ENCODE measurements around the gene SLC18A3.

Gene SLC18A3

DNA sequence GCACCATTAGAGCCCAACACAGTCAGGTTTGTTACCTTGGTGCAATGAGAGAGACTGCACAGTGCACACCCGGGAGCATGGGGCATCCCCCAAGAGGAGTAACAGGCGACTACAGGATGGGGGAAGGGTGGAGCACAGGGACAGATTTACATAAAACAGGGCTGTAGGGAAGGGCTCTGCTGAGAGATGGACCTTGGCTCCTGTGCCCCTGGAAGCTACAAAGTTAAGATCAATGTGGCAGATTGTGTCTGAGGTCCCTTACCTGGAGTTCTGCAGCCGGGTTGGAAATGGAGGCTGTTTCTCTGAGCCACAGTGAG, 13.7 kb upstream of the SLC18A3 start:
- DNase-seq (ENCODE audit: low read depth): no peak

DNA sequence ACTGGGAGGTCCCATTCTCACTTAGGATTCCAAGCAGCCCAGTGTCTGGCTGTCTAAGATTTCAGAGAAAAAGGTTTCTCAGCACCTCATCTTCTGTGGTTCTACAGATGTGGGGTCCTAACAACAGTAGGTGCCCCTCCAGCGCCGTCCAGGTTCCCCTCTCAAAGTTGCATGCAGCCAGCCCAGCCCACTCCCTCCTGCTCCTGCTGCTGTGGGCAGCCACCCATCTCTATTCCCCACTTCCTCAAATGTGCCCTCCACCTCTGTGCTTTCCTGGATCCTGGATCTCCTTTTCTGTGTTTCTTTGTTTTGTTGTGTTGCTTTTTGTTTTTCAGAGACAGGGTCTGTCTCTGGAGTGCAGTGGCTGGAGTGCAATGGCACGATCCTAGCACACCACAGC, 13.3 kb upstream of the SLC18A3 start:
- no peak for DNase-seq (ENCODE audit: low read depth)

DNA sequence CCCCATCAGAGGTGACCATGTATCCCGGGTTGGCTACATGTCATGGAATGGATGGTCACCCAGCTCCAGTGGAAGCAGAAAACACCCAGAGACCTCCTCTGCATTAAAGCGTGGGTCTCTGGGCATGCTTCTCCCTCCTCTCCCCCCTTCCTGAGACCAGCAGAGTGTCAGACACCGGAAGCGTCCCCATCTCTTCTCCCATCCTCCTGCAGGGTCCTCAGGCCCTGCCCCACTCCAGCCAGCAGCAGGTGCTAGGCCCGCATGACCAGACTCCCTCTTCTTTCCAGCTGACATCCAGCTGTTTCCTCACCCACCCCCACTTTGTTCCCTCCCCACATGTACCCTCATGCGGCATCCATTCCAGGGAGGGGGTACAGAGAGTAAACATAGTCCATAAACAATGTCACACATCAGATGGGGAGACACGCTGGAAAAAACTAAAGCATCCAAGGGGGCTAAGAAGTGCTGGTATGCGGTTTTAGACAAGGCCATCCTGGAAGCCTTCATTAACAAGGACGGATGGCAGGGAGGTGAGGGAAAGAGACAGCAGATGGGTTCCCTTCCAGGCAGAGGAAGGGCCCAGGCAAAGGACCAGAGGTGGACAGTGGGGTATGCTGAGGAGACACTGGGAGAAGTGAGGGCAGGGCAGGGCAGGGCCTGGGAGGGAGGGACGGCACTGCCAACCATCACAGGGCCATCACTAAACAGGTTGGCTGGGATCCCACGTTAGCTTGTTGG, 12.5 kb upstream of the SLC18A3 start:
- DNase-seq (ENCODE audit: low read depth): no peak

DNA sequence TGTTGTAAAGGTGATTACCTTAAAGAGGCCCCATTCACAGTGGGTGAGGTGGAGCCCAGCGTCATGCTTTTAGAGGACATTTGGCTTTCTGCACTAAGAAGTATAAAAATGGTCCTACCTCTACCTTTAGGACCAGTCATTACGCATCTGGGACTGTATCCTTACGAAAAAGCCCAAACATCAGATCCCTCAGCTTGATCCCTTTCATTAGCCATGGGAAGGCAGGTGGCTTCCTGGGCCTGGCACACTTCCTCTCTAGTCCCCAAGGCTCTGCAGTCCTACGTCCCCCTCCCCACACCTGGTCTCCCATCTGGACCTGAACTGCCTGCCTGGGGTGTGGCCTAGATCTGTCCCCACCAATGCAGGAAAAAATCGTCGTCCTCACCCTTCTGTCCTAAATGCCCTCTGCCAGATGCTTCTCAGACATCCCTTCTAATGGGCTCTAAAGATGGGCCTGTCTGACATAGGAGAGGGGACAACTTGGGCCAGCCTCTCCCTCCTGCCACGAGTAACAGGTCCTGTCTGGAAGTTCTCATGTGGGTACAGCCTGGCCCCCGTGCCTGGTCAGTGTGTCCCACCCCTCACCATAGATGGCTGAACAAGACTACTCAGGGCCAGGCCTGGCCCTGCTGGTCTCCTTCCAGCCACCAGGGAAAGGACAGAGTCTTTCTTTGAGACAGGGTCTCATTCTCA, 11.8 kb upstream of the SLC18A3 start:
- no peak for DNase-seq (ENCODE audit: low read depth)

DNA sequence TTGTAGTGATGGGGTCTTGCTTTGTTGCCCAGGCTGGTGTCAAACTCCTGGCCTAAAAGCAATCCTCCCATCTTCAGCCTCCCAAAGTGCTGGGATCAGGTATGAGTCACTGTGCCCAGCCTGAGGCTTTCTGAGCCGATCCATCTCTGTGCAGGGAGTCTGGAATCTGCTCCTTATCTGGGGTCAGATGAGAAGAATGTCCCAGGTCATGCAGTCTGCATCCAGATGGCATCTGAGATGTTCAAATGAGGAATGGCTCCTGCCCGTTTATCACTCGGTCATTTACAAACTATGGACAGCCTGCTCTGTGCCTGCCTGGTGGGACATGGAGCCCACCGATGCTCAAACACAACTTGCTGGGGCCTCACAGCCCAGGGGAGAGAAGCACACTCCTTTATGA, 11.1 kb upstream of the SLC18A3 start:
- DNase-seq (ENCODE audit: low read depth): peak; percentile 88

DNA sequence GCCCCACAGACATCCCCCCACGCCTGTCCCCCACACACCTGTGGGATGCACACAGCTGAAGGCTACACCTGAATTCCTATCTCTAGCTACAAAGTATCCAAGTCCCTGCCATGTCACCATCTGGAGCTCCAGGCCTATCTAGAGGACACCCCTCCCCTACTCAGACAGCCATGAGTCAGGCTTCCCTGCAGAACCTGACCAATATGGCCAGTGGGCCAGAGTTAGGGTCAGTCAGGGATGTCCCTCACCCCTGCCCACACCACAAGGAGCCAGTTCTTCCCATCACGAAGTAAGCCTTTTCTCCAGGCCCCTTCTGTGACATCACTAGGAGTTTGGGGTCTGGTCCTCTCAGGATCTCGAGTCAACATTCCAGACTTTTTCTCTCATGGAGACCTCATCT, 10.6 kb upstream of the SLC18A3 start:
- no peak for DNase-seq (ENCODE audit: low read depth)

DNA sequence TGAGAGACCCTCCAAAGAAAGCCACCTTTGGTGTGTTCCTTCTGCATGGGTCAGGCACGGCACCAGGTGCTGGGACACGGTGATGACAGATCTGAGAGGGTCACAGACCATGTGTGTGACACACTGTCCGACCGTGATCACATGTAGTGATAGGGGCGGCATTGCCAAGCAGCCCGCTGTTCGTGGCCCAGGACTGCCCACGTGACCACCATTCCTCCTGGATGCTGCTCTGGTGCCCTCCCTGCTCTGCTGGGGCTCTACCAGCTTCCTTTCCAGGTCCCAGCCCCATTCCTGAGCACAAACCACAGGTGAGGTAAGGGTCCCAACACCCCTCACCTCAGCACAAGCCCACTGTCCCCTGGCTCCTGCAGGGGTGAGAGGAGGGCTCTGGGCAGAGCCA, 10.1 kb upstream of the SLC18A3 start:
- DNase-seq (ENCODE audit: low read depth): no peak

DNA sequence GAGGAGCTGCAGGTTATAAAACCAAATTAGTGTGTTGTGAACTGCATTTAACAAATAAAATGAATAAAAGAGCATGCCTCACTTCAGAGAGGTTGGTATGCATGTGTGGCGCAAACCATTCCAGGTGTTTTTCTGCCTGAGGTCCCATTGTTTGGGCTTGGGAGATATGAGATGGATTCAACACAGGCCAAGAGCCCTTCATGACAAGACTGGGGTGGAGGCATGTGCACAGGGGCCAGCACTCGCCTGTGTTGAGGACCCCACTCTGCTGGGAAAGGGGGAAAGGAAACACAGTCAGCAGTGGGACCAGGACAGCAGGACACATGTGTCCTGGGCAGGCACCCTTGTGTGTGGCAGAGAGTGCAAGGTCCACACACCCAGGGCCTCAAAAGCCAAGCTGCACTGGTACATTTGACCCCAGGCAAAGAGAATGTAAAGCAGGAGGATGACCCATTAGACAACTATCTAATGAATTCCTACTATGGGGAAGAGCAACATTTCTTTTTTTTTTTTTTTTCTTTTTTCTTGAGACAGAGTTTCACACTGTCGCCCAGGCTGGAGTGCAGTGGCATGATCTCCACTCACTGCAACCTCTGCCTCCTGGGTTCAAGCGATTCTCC, 9.2 kb upstream of the SLC18A3 start:
- DNase-seq (ENCODE audit: low read depth): peak; percentile 79

DNA sequence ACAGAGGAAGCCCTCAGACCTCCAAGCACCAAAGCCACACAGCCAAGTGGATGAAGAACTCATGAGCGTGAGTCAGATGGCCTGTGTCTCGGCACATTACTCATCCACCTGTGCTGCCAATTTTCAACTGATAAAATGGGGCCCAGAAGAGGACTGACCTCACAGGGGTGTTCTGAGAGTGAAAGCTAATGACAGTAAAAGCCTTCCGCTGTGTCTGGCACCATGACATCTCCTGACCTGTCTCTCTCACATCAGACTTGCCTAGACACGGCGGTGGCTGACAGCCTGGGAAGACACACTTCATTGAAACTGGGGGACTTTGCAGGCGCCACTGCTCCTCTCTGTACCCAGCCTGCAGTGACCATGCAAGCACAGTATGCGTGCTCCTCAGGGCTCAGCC, 8.3 kb upstream of the SLC18A3 start:
- DNase-seq (ENCODE audit: low read depth): peak; percentile 54

DNA sequence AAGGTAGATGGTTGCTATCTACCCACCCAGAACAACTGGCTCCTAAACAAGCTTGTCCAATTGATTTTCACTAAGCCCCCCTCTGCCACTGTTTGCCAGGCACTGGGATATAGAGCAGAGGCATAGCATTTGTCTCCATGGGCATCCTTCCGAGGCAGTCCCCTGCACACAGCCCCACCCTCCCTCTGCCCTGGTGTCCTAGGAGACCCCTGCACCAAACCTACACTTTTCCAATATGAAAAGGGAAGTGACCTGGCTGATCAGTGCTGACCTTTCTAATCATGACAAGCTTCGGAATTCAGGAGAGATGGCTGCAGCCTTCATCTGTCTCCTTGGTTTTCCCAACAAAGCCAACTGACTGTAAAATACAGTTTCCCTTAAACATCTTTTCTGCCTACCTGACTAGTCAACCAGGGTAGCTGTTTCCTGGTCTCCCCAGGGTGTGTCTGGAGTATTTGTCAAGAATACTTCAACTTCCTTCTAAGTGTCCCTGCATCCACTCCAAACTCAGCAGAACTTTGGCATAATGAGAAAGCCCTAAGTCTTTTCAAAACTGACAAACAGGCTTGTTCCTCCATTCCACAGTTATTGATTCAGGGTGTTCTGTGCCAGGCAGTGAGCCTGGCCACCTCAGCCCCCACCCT, 7.6 kb upstream of the SLC18A3 start:
- no peak for DNase-seq (ENCODE audit: low read depth)

DNA sequence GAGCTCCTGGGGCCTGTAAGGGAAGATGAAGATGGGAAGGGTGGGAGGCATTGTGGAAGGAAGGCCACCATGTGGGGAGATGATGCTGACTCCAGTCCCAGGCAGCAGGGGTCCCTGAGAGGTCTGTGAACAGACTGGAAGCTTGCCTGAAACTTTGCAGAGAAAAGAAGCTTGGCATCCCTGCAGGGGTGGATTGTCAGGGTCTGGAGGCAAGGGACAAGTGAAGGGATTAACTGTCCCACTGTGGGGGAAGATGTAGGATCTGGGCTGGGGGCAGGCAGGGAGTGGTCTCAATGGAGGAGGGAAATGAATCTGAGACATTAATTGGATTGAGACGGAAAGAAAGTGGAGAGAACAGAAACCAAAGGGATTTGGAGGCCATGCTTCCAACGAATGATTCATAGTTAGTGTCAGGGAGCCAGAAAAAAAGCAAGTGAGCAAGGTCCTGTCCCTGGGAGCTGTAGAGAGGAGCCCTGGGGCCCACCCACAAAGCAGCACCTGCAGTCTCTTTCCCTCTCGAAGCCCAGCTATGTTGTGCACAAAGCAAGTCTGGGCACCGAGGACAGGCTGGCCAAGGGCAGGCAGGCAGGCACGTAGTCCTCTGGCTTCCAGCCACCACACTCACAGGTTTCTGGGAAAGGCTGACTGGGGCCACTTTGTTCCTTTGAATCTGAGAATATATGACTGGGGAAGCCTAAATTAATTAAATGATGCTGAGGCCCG, 4.7 kb upstream of the SLC18A3 start:
- no peak for DNase-seq (ENCODE audit: low read depth)

DNA sequence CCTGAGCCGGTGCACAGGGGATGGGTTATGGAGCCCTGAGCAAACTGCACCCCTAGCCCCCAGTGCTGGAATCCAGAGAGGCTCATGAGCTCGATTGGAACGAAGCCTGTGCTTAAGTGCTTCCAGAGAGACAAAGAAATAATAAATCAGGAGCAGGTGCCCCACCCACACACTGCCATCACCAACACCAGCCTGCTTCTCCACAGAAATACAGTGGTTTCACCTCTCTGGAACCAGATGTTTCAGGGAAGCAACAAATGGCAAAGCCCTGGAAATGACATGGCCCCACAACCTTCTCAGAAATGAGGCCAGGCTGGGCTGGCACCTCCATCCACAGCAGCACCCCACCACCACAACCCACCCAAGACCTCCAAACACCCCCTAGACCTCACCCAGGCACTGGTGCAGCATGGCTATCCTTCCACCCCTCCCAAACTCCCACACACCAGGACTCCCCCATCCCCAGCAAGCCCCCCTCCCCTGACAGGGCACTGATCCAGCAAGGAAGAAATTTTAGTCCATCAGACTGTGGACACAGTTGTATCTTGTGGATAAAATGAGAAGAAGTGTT, 4.1 kb upstream of the SLC18A3 start:
- no peak for DNase-seq (ENCODE audit: low read depth)

DNA sequence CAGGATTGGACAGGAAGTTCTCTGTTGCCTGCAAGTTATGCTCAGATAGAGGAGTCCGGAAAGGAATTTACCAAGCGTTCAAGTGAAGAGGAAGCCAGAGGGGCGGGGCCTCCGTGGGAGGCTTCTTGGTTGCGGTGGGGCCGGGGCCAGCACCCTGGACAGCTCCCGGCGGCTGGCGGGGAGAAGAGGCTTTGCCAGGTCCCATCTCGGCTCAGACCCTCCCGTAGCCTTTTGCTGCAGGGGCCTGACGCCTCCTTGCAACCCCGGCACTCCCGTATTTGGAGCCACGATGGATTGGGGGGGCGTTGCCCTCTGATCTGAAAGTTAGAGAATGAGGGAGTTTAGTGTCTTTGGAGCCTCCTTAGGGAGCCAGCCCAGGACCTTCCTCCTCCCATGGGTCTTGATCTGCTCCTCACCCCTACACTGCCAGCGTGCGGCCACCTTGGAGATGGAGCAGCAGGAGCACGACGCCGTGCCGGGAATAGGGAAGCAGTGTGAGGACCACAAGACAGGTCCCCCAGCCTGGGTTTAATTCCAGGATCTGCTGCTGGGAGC, 3.1 kb upstream of the SLC18A3 start:
- DNase-seq (ENCODE audit: low read depth): peak; percentile 91

DNA sequence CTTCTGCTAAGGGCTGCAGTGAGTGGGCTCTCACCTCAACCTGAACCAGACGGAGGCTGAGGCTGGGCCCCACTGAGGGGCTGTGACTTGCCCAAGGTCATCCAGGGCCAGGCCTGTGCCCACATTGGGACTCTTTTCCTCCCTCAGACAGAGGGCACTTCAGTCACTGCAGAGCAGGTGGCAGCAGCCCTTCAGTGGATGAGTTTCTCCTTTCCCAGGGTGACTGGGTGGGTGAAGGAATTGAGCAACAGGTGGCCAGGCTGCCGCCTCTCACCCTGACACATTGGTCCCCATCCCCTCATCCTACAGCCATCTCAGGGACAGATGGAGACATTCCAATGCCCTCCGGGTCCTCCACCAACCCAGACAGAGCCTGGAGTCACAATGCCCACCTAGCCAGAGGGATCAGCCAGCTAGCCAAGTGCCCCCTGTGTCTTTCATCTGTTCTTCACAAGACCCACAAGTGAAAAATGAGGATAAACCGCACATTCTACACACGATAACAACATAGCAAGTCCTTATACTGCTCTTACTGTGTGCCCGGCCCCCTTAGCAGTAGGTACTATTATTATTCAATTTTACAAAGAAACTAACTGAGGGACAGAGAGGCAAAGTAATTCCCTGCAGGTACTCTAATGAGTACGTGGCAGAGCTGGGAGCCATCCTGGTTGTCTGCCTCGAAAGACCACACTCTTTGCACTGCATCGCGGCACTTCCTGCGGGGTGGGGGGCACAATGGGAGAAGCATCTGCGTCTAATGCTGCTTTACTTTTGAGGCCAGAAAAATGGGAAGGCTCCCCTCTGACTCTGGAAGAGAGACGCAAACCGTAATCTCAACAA, 1.7 kb upstream of the SLC18A3 start:
- DNase-seq (ENCODE audit: low read depth): no peak

DNA sequence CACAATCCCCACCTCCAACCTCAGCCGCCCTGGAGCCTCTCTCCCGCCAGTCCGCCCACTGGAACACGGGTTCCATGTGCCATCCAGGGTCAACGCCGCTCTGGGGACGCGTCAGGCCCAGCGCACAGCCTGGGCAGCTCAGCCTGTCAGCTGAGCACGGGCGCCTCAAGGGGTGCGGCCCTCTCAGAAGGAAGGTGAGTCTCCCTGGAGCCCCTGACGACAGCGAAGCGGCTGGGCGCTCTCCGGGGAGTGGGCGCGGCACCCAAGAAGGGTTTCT, 1.2 kb upstream of the SLC18A3 start:
- no peak for DNase-seq (ENCODE audit: low read depth)

DNA sequence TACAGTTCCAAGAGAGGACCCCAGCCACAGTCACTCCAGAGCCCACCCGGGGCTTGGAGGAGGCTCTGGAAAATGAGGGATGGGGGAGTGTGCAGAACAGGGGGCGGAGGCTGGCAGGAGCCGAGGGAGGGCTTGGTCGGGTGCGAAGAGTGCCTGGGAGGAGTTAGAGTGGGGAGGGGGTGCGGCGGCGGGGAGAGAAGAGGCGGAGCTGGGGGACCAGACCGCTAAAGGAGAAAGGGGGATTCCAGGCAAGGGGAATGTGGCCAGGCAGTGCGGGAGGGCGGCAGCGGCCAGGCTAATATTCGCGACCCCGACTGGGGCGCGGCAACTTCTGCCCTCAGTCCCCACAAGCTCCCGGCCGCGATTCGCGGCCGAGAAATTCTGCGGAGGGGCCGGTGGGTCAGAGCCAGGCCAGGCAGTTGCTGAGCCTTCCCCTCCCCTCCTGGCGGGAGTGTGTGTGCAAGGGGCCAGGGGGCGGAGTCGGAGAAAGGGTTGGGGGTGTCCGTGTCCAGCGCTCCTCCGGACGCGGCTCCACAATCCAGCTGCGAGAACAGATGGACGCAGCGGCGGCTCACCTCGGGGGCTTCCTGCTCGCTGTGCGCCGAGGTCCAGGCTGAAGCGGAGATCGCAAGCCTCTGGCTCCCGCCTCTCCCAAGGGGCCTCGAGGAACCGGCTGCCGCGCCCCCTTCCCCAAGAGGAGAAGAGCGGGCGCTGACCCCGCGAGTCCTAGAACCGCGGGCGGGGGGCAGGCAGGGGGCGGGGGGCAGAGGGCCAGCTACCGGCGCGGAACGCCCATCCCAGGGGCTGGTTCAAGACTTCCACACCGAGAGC, 612 bp upstream of the SLC18A3 start:
- no peak for DNase-seq (ENCODE audit: low read depth)

DNA sequence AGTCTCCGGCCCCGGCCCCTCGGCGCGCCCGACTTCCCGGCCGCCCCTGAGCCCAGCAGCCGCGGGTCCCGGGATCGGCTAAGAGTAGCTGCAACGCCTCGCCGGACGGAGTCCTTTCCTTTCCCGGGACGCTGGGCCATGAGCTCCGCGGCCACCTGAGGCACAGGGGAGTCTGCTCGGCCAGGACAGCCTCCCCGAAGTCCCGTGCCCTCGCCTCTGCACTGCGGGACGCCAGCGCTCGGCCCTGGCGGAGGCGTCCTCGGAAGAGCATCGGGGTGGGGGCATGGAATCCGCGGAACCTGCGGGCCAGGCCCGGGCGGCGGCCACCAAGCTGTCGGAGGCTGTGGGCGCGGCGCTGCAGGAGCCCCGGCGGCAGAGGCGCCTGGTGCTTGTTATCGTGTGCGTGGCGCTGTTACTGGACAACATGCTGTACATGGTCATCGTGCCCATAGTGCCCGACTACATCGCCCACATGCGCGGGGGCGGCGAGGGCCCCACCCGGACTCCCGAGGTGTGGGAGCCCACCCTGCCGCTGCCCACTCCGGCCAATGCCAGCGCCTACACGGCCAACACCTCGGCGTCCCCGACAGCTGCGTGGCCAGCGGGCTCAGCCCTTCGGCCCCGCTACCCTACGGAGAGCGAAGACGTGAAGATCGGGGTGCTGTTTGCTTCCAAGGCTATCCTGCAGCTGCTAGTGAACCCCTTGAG, 502 bp downstream of the SLC18A3 start:
- no peak for DNase-seq (ENCODE audit: low read depth)

DNA sequence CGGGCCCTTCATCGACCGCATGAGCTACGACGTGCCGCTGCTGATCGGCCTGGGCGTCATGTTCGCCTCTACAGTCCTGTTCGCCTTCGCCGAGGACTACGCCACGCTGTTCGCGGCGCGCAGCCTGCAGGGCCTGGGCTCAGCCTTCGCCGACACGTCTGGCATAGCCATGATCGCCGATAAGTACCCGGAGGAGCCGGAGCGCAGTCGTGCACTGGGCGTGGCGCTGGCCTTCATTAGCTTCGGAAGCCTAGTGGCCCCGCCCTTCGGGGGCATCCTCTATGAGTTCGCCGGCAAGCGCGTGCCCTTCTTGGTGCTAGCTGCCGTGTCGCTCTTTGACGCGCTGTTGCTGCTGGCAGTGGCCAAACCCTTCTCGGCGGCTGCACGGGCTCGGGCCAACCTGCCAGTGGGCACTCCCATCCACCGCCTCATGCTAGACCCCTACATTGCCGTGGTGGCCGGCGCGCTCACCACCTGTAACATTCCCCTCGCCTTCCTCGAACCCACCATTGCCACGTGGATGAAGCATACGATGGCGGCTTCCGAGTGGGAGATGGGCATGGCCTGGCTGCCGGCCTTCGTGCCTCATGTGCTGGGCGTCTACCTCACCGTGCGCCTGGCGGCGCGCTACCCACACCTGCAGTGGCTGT, 1.2 kb downstream of the SLC18A3 start:
- no peak for DNase-seq (ENCODE audit: low read depth)

Data from EH (cell line).